GM12892 (cell line): ENCODE measurements around the gene SPNS2.

Source experiments
- POLR2A ChIP-seq: IDR thresholded peaks from 2 replicates; pipeline ENCODE4 v1.6.1; 2011; ENCODE audit warnings: low read depth, low read length, control low read depth
- POLR2AphosphoS5 ChIP-seq: IDR thresholded peaks from 2 replicates; pipeline ENCODE4 v1.6.1; 2011; ENCODE audit warnings: low read depth, low read length, control low read depth

GRCh38 chr17:4544951-4545216 is 46.2 kb downstream of the SPNS2 start:
- TF ChIP-seq POLR2A (no peak), POLR2AphosphoS5 (no peak)
